ENCODE data around the gene GOLGA7B.

The GOLGA7B gene

GRCh38 chr10:97915346-97916131, 65.9 kb downstream of the GOLGA7B start:
- H3K4me3 ChIP-seq (ENCODE audit: low read length) = no peak overlapping the region
- DNase-seq (ENCODE audit: low read depth) = no peak
- TF ChIP-seq, protein P1, sequence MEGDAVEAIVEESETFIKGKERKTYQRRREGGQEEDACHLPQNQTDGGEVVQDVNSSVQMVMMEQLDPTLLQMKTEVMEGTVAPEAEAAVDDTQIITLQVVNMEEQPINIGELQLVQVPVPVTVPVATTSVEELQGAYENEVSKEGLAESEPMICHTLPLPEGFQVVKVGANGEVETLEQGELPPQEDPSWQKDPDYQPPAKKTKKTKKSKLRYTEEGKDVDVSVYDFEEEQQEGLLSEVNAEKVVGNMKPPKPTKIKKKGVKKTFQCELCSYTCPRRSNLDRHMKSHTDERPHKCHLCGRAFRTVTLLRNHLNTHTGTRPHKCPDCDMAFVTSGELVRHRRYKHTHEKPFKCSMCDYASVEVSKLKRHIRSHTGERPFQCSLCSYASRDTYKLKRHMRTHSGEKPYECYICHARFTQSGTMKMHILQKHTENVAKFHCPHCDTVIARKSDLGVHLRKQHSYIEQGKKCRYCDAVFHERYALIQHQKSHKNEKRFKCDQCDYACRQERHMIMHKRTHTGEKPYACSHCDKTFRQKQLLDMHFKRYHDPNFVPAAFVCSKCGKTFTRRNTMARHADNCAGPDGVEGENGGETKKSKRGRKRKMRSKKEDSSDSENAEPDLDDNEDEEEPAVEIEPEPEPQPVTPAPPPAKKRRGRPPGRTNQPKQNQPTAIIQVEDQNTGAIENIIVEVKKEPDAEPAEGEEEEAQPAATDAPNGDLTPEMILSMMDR (IDR thresholded peaks at IDR 0.05; ENCODE audit: insufficient read depth, low read depth, low read length, missing control alignments) = no peak

GRCh38 chr10:97916586-97916985, 66.9 kb downstream of the GOLGA7B start:
- no peak overlapping the region for H3K4me3 ChIP-seq (ENCODE audit: low read length)
- TF ChIP-seq, protein P1 (IDR thresholded peaks at IDR 0.05; ENCODE audit: insufficient read depth, low read depth, low read length, missing control alignments) = no peak
- no peak for DNase-seq (ENCODE audit: low read depth)

DNA sequence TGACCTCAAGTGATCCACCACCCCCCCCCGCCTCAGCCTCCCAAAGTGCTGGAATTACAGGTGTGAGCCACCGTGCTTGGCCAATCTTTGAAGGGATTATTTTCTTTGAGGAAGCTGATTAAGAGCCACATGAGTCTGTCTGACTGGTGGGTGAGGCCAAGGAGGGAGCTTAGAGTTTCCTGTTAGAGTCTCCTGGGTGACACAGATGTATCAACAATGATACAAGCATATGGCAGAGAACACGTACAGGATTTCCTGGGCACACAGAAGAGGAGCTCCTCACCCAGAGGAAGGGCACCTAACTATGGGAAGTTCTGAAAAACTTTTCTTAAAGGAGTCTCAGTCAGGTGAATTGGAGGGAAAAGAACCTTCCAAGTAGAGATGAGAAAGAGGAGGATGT, 69.4 kb downstream of the GOLGA7B start:
- H3K4me3 ChIP-seq (ENCODE audit: low read length) = no peak overlapping the region
- peak; percentile 44 for DNase-seq (ENCODE audit: low read depth)
- TF ChIP-seq, protein P1 (IDR thresholded peaks at IDR 0.05; ENCODE audit: insufficient read depth, low read depth, low read length, missing control alignments) = no peak

DNA sequence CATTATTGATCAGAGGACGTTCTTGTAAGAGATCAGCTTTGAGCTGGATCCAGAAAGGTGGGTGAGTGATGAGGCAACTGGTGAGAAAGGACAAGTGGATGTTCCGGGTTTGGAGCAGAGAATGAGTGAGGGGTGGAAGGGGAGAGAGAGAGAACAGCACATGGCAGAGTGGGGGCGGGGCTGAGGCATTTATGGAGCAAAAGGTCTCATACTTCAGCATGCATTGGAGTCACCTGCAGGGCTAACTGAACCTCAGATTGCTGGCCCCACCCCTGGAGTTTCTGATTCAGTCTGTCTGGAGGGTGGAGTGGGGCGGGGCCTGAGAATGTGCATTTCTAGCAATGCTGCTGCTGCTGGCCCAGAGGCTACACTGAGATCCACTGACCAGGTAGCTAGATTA, 71.2 kb downstream of the GOLGA7B start:
- no peak overlapping the region for H3K4me3 ChIP-seq (ENCODE audit: low read length)
- TF ChIP-seq, protein P1 (IDR thresholded peaks at IDR 0.05; ENCODE audit: insufficient read depth, low read depth, low read length, missing control alignments) = no peak
- no peak for DNase-seq (ENCODE audit: low read depth)
